T-cell (primary cell): Measurements from ENCODE around the gene TSPOAP1. TPM values are rescaled to one million over a fixed set of nuclear protein-coding genes. Genes with fewer than 3 reads are reported as not detected.

Experiments used
- ATAC-seq, 4 experiments: fragments of 200-7000 bp in 3 of 4; fragments of 150-1000 bp in 1 of 4; cut with Tn5 transposase; replicated peaks in 1 of 4; 1 replicate in 3 of 4; 2 replicates in 1 of 4; pipeline ENCODE4 v1.10.0; 2021; ENCODE audit warnings: moderate library complexity in 3 of 4, mild to moderate bottlenecking in 2 of 4, moderate number of reproducible peaks in 1 of 4
- CTCF ChIA-PET, 2 donors: fragments of 300-600 bp; sonication (Branson Sonifier 250); formaldehyde crosslinking; loops; one replicate each; lab custom pipeline; 2022; ENCODE audit warnings: antibody characterized with exemption in 2 of 2; lab: Charles Lee
- POLR2A ChIA-PET, 2 donors: fragments of 300-600 bp; sonication (Branson Sonifier 250); formaldehyde crosslinking; loops; one replicate each; lab custom pipeline; 2022; ENCODE audit warnings: antibody characterized with exemption in 2 of 2; lab: Charles Lee
- DNase-seq, 35 experiments: peaks; one replicate each; pipeline versions ENCODE4 v3.0.0 to v3.0.0-alpha.2; 2013 to 2023
- H3K27ac ChIP-seq: one replicate; pipeline ENCODE4 v1.5.1; 2013; ENCODE audit warnings: low read length
- H3K27me3 ChIP-seq, 2 experiments: replicated peaks in 1 of 2; 1 replicate in 1 of 2; 2 replicates in 1 of 2; pipeline versions ENCODE4 v1.6.1 to v1.7.0; 2013; ENCODE audit warnings: low read length in 1 of 2, mixed read lengths in 1 of 2; ENCODE audit not compliant: control insufficient read depth in 2 of 2, insufficient read depth in 2 of 2; ENCODE audit errors: extremely low read depth in 1 of 2
- H3K36me3 ChIP-seq, 2 donors: 1 replicate in 1 of 2; 2 replicates in 1 of 2; pipeline versions ENCODE4 v1.6.1 to v1.7.0; 2013; ENCODE audit warnings: low read length in 1 of 2; ENCODE audit not compliant: control insufficient read depth in 2 of 2, insufficient read depth in 1 of 2; ENCODE audit errors: extremely low read depth in 1 of 2
- H3K4me1 ChIP-seq, 2 experiments: 1 replicate in 1 of 2; 2 replicates in 1 of 2; pipeline versions ENCODE4 v1.6.1 to v1.7.0; 2013; ENCODE audit warnings: low read length in 2 of 2, mixed read lengths in 1 of 2; ENCODE audit not compliant: insufficient read depth in 2 of 2, control insufficient read depth in 1 of 2; ENCODE audit errors: extremely low read depth in 1 of 2
- H3K4me3 ChIP-seq, 2 donors: 1 replicate in 1 of 2; 2 replicates in 1 of 2; pipeline versions ENCODE4 v1.5.1 to v1.7.0; 2013; ENCODE audit warnings: mild to moderate bottlenecking in 2 of 2, low read length in 1 of 2, moderate library complexity in 1 of 2; ENCODE audit not compliant: control insufficient read depth in 1 of 2; ENCODE audit errors: extremely low read depth in 1 of 2
- H3K9me3 ChIP-seq: 2 replicates; pipeline ENCODE4 v1.7.0; 2013
- H3K27ac Mint-ChIP-seq, 2 donors: one replicate each; pipeline ENCODE4 v1.8.0; 2020 to 2021; ENCODE audit warnings: mild to moderate bottlenecking in 2 of 2, mixed read lengths in 2 of 2
- H3K27me3 Mint-ChIP-seq, 2 donors: one replicate each; pipeline ENCODE4 v1.8.0; 2021 to 2022; ENCODE audit warnings: mixed read lengths in 2 of 2
- H3K36me3 Mint-ChIP-seq: one replicate; pipeline ENCODE4 v1.8.0; 2021; ENCODE audit warnings: mixed read lengths
- H3K4me1 Mint-ChIP-seq, 3 donors: one replicate each; pipeline ENCODE4 v1.8.0; 2020 to 2022; ENCODE audit warnings: mixed read lengths in 3 of 3, mild to moderate bottlenecking in 1 of 3
- H3K4me3 Mint-ChIP-seq, 3 donors: one replicate each; pipeline ENCODE4 v1.8.0; 2020 to 2022; ENCODE audit warnings: mild to moderate bottlenecking in 3 of 3, mixed read lengths in 3 of 3, moderate library complexity in 3 of 3
- H3K9me3 Mint-ChIP-seq, 3 donors: one replicate each; pipeline ENCODE4 v1.8.0; 2020 to 2022; ENCODE audit warnings: mixed read lengths in 3 of 3
- WGBS: methylation state at CpG from one replicate; pipeline ENCODE4 v1.1.5; 2013; ENCODE audit warnings: missing lambda C conversion rate; ENCODE audit not compliant: insufficient coverage; 5-methylcytosine and 5-hydroxymethylcytosine counted together
- total RNA-seq, 35 experiments: library from RNA in 6 of 35; stranded (reverse) in 6 of 35; fragments of 120-200 nt in 1 of 35; gene quantifications; one replicate each; pipeline versions ENCODE4 v1.2.1 to v1.2.4 and lab custom pipeline; 2013 to 2026

The TSPOAP1 gene
- total RNA-seq, 5 donors from 2014 or later (not counting 1 experiment from before 2014, with no cell fraction given), result 15.6 to 62.7 (median 19.9) TPM

DNA sequence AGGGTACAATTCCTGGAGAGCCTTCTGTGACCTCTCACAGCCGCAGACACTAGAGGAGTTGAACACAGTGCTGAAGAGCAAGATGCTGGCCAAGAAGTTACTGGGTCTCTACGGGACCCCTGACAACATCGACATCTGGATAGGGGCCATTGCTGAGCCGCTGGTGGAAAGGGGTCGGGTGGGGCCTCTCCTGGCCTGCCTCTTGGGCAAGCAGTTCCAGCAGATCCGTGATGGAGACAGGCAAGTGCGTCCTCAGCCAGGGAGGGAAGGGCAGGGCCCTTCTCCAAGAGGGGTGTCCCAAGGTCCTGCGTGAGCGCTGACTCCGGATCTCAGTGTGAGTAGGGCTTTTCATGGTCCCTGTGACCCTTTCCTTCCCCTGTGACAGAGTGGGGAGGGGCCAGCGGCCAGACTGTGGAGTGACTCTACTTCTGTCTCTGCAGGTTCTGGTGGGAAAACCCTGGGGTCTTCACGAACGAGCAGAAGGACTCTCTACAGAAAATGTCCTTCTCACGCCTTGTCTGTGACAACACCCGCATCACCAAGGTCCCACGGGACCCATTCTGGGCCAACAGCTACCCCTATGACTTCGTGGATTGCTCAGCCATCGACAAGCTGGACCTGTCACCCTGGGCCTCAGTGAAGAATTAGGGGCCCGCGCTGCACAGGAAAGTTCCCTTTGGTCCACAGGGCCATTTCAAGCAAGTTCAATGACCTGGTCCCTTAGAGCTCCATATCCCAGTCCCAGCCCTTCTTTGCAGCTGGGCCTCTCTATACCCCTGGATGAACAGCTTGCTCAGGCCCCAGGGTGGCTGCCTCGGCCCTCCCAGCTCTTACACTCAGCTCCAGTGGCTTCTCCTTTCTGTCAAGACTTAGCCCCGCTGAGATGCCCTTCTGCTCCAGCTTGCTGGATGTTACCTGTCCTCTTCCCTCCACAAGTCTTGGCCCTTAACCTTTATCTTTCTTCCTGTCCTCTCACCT lies 61.0 kb downstream of the TSPOAP1 start:
- DNase-seq (no peak), ATAC-seq (no peak)
- H3K4me1 Mint-ChIP-seq, result no peaks in the 10 kb centered on the region
- ChIA-PET POLR2A (no interaction called here), CTCF (interaction anchor here in 1 of 2 donors (0.6 kb wide), 1 partner anchor 14 kb away, joined by 3 read pairs; no protein-coding TSS in a partner anchor)
- peaks cover 0 to 53% of the 10 kb centered on the region in 2 experiments for H3K27me3 ChIP-seq
- H3K36me3 ChIP-seq, result no peaks in the 10 kb centered on the region
- H3K27ac Mint-ChIP-seq, result no peak overlapping the region
- no peaks in the 10 kb centered on the region for H3K9me3 ChIP-seq
- H3K9me3 Mint-ChIP-seq, result no peaks in the 10 kb centered on the region
- H3K4me3 ChIP-seq, result no peak overlapping the region
- H3K4me3 Mint-ChIP-seq, result no peak overlapping the region
- no peak overlapping the region for H3K27ac ChIP-seq
- H3K36me3 Mint-ChIP-seq, result no peaks in the 10 kb centered on the region
- WGBS, result 84% methylated on average over 18 of the region's 22 CpGs
- H3K27me3 Mint-ChIP-seq, result peaks cover 25 to 46% of the 10 kb centered on the region in 2 donors
- no peaks in the 10 kb centered on the region for H3K4me1 ChIP-seq

DNA sequence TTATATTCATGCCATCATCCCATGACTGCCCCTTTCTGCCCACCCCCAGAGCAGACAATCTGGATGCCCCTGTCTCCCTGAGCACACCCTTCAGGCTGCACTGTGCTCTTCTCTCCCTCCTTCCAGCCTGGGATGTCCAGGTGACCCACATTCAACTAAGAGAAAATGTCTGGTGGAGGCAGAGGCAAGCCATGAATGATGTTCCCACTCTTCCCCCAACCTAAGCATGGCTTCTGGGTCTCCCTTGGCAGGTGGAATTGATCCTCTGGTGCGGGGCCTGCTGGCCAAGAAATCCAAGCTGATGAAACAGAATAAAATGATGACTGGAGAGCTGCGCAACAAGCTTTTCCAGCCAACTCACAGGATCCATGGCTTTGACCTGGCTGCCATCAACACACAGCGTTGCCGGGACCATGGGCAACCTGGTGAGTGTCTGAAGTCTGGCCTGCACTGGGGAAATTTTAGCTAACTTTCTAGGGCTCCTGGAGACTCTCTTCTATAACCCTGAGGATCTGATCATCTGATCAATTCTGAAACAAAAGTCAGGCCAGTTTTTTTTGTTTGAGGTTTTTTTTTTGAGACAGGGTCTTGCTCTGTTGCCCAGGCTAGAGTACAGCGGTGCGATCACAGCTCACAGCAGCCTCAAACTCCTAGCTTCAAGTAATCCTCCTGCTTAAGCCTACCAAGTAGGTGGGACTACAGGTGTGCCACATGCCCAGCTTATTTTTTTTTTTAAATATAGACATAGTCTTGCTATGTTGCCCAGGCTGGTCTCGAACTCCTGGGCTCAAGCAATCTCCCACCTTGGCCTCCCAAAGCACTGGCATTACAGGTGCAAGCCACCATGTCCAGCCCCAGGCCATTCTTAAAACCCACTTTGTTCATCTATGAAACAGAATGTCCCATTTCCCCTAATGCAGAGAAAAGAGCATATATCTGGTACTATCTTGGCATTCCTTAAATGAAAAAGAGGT lies 62.4 kb downstream of the TSPOAP1 start:
- H3K36me3 Mint-ChIP-seq, result no peaks in the 10 kb centered on the region
- H3K4me1 Mint-ChIP-seq, result no peaks in the 10 kb centered on the region
- ChIA-PET CTCF (no interaction called here), POLR2A (no interaction called here)
- H3K9me3 ChIP-seq, result no peaks in the 10 kb centered on the region
- ATAC-seq (no peak), DNase-seq (no peak)
- WGBS, result 93% methylated on average over 6 of the region's 7 CpGs
- no peak overlapping the region for H3K4me3 Mint-ChIP-seq
- no peak overlapping the region for H3K4me3 ChIP-seq
- peak overlapping the region in 1 of 2 donors; percentile 0 for H3K27ac Mint-ChIP-seq
- H3K36me3 ChIP-seq, result no peaks in the 10 kb centered on the region
- H3K27me3 ChIP-seq, result peaks cover 0 to 52% of the 10 kb centered on the region in 2 experiments
- no peak overlapping the region for H3K27ac ChIP-seq
- H3K4me1 ChIP-seq, result no peaks in the 10 kb centered on the region
- H3K27me3 Mint-ChIP-seq, result peaks cover 35 to 59% of the 10 kb centered on the region in 2 donors
- no peaks in the 10 kb centered on the region for H3K9me3 Mint-ChIP-seq

DNA sequence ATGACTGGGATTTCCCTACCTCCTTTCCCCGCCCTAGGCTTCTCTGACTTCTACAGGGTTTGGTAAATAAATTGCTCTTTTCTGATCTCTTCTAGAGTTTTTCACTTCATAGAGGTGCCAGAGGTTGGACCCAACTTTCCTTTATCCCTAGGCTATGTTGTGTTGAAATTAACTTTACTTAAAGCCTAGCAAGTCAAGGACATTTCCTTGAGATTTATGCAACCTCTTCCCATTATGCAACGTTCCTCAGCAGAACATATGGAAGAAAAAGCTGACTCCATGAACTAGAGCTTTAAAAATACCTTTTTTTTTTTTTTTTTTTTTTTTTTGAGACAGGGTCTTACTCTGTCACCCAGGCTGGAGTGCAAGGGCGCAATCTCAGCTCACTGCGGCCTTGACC lies 63.3 kb downstream of the TSPOAP1 start:
- WGBS, result 100% methylated on average over 2 of the region's 4 CpGs
- no peak overlapping the region for H3K4me3 ChIP-seq
- Mint-ChIP-seq H3K4me3 (no peak overlapping the region), H3K9me3 (no peaks in the 10 kb centered on the region), H3K36me3 (no peaks in the 10 kb centered on the region), H3K27ac (no peak overlapping the region), H3K27me3 (peaks cover 42 to 69% of the 10 kb centered on the region in 2 donors), H3K4me1 (no peaks in the 10 kb centered on the region)
- ChIA-PET CTCF (no interaction called here), POLR2A (no interaction called here)
- no peak for DNase-seq
- H3K36me3 ChIP-seq, result no peaks in the 10 kb centered on the region
- no peak overlapping the region for H3K27ac ChIP-seq
- H3K27me3 ChIP-seq, result peaks cover 0 to 48% of the 10 kb centered on the region in 2 experiments
- ATAC-seq, result no peak
- no peaks in the 10 kb centered on the region for H3K4me1 ChIP-seq
- no peaks in the 10 kb centered on the region for H3K9me3 ChIP-seq

DNA sequence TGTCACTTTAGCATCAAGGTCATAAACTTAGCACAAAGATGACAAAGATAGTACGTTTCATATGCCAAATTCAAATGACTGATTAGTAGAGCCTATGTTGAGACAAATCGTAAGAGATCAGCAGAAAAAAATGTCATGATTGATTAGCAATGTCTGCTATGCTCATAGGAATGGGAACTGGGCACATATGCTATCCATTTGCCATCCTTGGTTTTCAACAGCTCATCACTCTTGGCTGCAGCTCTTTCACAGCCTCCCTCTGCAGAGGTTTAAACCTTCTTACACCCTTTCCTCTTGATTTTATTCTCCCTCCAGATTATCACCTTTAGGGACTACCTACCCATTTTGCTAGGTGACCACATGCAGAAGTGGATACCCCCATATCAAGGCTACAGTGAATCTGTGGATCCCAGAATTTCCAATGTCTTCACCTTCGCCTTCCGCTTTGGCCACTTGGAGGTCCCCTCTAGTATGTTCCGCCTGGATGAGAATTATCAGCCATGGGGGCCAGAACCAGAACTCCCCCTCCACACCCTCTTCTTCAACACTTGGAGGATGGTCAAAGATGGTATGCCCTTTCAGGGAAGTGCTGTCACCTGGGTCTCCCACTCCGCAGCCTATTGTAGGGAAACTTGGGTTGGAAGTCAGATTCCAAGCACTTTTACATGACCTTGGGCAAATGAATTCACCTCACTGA lies 64.0 kb downstream of the TSPOAP1 start:
- Mint-ChIP-seq H3K27ac (no peak overlapping the region), H3K9me3 (no peaks in the 10 kb centered on the region), H3K27me3 (peaks cover 44 to 71% of the 10 kb centered on the region in 2 donors), H3K4me1 (no peaks in the 10 kb centered on the region), H3K36me3 (no peaks in the 10 kb centered on the region), H3K4me3 (no peak overlapping the region)
- H3K36me3 ChIP-seq, result no peaks in the 10 kb centered on the region
- WGBS, result 50% methylated on average over 1 of the region's 6 CpGs
- no peaks in the 10 kb centered on the region for H3K9me3 ChIP-seq
- H3K27me3 ChIP-seq, result peaks cover 0 to 44% of the 10 kb centered on the region in 2 experiments
- no peak for ATAC-seq
- no peaks in the 10 kb centered on the region for H3K4me1 ChIP-seq
- DNase-seq, result no peak
- H3K4me3 ChIP-seq, result no peak overlapping the region
- ChIA-PET CTCF (no interaction called here), POLR2A (no interaction called here)
- no peak overlapping the region for H3K27ac ChIP-seq

DNA sequence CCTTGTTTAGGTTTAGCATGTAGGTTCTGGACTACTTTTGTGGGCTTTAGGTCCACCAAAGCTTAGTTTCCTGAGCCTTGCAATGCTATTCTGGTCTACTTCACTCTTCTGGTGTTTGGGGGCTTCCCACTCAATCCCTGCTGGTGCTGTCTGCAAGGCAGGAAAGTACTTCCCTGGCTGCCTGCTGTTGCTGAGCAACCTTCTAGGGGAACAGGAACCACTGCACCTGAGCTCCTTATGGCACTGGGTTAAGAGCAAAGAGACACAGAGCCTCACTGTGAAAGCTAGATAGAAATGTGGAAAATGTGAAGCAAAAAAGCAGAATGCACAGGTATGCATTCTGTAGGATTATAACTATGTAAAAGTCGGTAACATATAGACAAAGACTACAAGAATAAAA lies 64.8 kb downstream of the TSPOAP1 start:
- DNase-seq (no peak), ATAC-seq (no peak)
- no peak overlapping the region for H3K4me3 ChIP-seq
- no CpG with 5 or more reads among the region's 1 CpG for WGBS
- peaks cover 0 to 41% of the 10 kb centered on the region in 2 experiments for H3K27me3 ChIP-seq
- H3K36me3 ChIP-seq, result no peaks in the 10 kb centered on the region
- no peaks in the 10 kb centered on the region for H3K9me3 ChIP-seq
- no peaks in the 10 kb centered on the region for H3K4me1 ChIP-seq
- Mint-ChIP-seq H3K9me3 (no peaks in the 10 kb centered on the region), H3K27me3 (peaks cover 44 to 71% of the 10 kb centered on the region in 2 donors), H3K27ac (no peak overlapping the region), H3K4me1 (no peaks in the 10 kb centered on the region), H3K36me3 (no peaks in the 10 kb centered on the region), H3K4me3 (no peak overlapping the region)
- ChIA-PET POLR2A (no interaction called here), CTCF (no interaction called here)
- no peak overlapping the region for H3K27ac ChIP-seq

DNA sequence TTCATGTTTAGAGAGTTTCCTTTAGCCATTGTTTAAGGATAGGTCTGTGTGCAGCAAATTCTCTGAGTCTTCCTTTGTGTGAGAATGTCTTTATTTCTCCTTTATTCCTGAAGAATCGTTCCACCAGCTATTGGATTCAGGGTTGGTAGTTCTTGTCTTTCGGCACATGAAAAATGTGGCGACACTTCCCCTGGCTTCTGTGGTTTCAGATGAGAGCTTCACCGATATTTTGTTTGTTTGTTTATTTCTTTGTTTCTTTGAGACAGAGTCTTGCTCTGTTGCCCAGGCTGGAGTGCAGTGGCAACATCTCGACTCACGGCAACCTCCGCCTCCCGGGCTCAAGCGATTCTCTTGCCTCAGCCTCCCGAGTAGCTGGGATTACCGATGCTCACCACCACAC lies 66.4 kb downstream of the TSPOAP1 start:
- ChIA-PET POLR2A (no interaction called here), CTCF (no interaction called here)
- Histone ChIP-seq H3K27me3 (peaks cover 0 to 30% of the 10 kb centered on the region in 2 experiments), H3K4me1 (no peaks in the 10 kb centered on the region), H3K4me3 (no peak overlapping the region), H3K36me3 (no peaks in the 10 kb centered on the region), H3K9me3 (no peaks in the 10 kb centered on the region), H3K27ac (no peak overlapping the region)
- Mint-ChIP-seq H3K36me3 (no peaks in the 10 kb centered on the region), H3K4me1 (no peaks in the 10 kb centered on the region), H3K27me3 (peaks cover 48 to 75% of the 10 kb centered on the region in 2 donors), H3K4me3 (no peak overlapping the region), H3K9me3 (no peaks in the 10 kb centered on the region), H3K27ac (no peak overlapping the region)
- no peak for DNase-seq
- 73% methylated on average over 9 of the region's 11 CpGs for WGBS
- no peak for ATAC-seq
